Chondrocyte (in vitro differentiated cells): ENCODE data around the gene C1QTNF12. TPM values are rescaled to one million over a fixed set of nuclear protein-coding genes. Genes with fewer than 3 reads are reported as not detected.
A peak's percentile ranks its signal among the peaks of the same experiment; 100 is the strongest.

Experiments used
- DNase-seq: peaks from one replicate; pipeline ENCODE4 v3.0.0; 2021; ENCODE audit warnings: mixed read lengths, low spot score
- H3K27ac Mint-ChIP-seq: one replicate; pipeline ENCODE4 v1.8.0; 2021; ENCODE audit warnings: mild to moderate bottlenecking, moderate library complexity, mixed read lengths; ENCODE audit not compliant: unreplicated experiment
- H3K27me3 Mint-ChIP-seq: 2 replicates; pipeline ENCODE4 v1.8.0; 2021; ENCODE audit warnings: low read depth, mixed read lengths
- H3K36me3 Mint-ChIP-seq: 2 replicates; pipeline ENCODE4 v1.8.0; 2021; ENCODE audit warnings: low read depth, mixed read lengths
- H3K4me1 Mint-ChIP-seq: 2 replicates; pipeline ENCODE4 v1.8.0; 2021; ENCODE audit warnings: low read depth, mild to moderate bottlenecking, mixed read lengths
- H3K4me3 Mint-ChIP-seq: one replicate; pipeline ENCODE4 v1.8.0; 2021; ENCODE audit warnings: mild to moderate bottlenecking, moderate library complexity, mixed read lengths; ENCODE audit not compliant: unreplicated experiment
- H3K9me3 Mint-ChIP-seq: 2 replicates; pipeline ENCODE4 v1.8.0; 2021; ENCODE audit warnings: low read depth, mixed read lengths
- total RNA-seq: library from RNA; stranded (reverse); gene quantifications from 3 replicates; pipeline ENCODE4 v1.2.1, GENCODE V29; 2021
- TF ChIP-seq, protein P1 (sequence below): fragments of 200-600 bp; sonication (generic); IDR thresholded peaks from 2 replicates; pipeline ENCODE4 v1.5.0; 2021; ENCODE audit warnings: antibody characterized with exemption, mild to moderate bottlenecking, moderate library complexity

The C1QTNF12 gene
- total RNA-seq, 1 donor from 2014 or later: 1.3 TPM

DNA sequence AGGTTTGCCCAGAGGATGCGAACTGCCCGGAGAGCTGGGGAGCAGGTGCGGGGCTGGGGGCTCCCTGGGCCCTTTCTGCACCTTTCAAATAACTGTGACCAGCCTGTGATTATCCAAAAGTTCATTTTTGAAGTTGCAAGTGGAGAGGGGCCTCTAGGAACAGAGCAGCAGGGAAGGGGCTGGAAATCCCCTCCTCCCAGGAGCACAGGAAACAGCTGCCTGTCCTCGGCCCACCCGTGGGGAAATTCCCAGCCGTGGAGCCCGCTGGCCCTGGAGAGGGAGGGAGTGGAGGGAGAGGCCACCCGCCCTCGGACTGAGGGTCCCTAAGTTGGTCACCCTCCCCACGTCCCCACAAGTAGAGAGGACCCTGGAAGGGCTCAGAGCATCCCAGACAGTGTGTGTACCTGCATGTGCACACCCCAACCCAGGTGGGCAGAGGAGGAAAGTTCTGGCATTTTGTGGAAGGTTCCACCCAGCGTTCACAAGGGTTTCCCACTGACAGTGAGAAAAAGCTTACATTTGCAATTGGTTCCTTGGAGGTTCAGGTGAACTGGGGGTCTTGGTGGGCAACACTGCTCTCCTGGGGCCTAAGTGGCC, 31.3 kb downstream of the C1QTNF12 start:
- H3K27me3 Mint-ChIP-seq: no peaks in the 10 kb centered on the region
- H3K4me1 Mint-ChIP-seq: no peaks in the 10 kb centered on the region
- no peak for DNase-seq
- no peak overlapping the region for H3K4me3 Mint-ChIP-seq
- no peaks in the 10 kb centered on the region for H3K9me3 Mint-ChIP-seq
- H3K36me3 Mint-ChIP-seq: peaks cover 5% of the 10 kb centered on the region
- TF ChIP-seq, protein P1, sequence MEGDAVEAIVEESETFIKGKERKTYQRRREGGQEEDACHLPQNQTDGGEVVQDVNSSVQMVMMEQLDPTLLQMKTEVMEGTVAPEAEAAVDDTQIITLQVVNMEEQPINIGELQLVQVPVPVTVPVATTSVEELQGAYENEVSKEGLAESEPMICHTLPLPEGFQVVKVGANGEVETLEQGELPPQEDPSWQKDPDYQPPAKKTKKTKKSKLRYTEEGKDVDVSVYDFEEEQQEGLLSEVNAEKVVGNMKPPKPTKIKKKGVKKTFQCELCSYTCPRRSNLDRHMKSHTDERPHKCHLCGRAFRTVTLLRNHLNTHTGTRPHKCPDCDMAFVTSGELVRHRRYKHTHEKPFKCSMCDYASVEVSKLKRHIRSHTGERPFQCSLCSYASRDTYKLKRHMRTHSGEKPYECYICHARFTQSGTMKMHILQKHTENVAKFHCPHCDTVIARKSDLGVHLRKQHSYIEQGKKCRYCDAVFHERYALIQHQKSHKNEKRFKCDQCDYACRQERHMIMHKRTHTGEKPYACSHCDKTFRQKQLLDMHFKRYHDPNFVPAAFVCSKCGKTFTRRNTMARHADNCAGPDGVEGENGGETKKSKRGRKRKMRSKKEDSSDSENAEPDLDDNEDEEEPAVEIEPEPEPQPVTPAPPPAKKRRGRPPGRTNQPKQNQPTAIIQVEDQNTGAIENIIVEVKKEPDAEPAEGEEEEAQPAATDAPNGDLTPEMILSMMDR: no peak
- H3K27ac Mint-ChIP-seq: no peak overlapping the region

DNA sequence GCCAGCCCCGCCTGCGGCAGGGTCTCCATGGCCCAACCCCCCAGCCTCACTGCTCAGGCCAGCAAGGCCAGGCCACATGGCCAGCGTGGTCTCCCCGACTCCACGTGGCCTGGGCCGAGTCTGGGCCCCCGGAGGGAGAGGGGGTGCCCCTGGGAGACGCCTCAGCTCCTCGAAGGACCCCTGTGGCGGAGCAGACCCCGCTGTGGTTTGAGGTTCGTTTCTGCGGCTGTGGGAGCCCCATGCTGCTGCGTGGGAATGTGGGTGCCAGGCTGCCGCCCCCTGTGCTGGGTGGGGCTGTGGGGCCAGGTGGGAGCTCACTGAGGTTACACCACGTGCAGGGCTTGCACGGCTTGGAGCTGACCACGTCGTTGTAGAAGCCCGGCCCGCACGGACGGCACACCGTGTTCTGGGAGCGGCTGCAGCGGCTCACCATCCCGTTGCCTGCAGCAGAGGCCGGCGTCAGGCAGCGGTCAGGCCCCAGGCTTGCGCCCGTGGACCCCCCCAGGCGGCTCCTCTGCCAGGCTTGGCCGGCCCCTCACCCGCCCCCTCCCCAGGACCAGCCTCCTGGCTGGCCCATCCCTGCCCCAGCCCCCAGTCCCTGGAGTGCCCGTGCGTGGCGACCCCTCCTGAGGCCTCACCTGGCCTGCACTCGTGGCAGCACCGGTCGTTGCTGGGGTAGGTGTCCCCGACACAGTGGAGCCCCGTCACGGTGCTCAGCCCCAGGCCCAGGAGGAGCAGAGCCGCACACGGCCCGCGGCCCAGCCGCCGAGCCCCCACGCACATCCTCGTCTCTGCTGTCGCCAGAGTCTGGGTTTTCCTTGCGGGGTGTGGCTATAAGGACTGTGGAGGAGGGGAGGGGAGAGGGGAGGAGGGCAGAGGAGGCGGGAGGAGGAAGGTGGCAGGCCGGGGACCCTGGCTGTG, 32.9 kb downstream of the C1QTNF12 start, which contains the start of gene TNFRSF4:
Gene TNFRSF4 (minus strand): TSS at position 809 of the 921 bp plus-strand sequence. CDS start 26 bp downstream, at position 783.
- H3K27me3 Mint-ChIP-seq: no peaks in the 10 kb centered on the region
- no peak within 1 kb of the TSS for H3K27ac Mint-ChIP-seq
- DNase-seq: peak; percentile 93
- H3K36me3 Mint-ChIP-seq: peaks cover 5% of the 10 kb centered on the region
- H3K4me3 Mint-ChIP-seq: no peak within 1 kb of the TSS
- peaks cover 3% of the 10 kb centered on the region for H3K4me1 Mint-ChIP-seq
- H3K9me3 Mint-ChIP-seq: no peaks in the 10 kb centered on the region
- TF ChIP-seq, protein P1: no peak

DNA sequence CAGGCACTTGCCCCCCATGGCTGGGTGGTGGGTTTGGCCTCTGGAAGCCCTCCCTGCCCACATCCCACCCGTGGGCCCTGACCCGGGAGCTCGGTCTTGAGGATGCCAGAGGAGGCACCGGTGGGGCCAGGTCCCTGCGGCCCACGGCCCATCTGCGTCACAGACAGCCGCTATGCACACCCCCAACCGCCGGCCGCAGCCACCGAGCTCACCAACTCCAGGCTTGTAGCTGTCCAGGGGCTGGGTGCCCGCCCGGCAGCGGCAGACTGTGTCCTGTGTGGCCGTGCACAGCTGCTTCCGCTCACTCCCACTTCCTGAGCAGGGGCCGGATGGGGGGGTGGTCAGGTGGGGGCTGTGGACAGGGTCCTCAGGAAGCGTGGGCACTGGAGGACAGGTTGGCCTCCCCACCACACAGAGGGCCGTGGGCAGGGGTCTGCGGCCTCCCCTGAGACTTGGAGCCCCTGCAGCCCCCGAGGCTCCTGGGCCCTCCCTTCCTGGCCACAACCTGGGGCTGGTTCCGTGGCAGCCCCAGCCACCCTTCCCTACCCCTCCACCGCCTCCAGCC, 33.7 kb downstream of the C1QTNF12 start:
- Mint-ChIP-seq H3K27ac (no peak overlapping the region), H3K4me1 (peaks cover 11% of the 10 kb centered on the region), H3K27me3 (no peaks in the 10 kb centered on the region), H3K36me3 (peaks cover 5% of the 10 kb centered on the region), H3K9me3 (no peaks in the 10 kb centered on the region), H3K4me3 (no peak overlapping the region)
- DNase-seq: peak; percentile 95
- TF ChIP-seq, protein P1: no peak

DNA sequence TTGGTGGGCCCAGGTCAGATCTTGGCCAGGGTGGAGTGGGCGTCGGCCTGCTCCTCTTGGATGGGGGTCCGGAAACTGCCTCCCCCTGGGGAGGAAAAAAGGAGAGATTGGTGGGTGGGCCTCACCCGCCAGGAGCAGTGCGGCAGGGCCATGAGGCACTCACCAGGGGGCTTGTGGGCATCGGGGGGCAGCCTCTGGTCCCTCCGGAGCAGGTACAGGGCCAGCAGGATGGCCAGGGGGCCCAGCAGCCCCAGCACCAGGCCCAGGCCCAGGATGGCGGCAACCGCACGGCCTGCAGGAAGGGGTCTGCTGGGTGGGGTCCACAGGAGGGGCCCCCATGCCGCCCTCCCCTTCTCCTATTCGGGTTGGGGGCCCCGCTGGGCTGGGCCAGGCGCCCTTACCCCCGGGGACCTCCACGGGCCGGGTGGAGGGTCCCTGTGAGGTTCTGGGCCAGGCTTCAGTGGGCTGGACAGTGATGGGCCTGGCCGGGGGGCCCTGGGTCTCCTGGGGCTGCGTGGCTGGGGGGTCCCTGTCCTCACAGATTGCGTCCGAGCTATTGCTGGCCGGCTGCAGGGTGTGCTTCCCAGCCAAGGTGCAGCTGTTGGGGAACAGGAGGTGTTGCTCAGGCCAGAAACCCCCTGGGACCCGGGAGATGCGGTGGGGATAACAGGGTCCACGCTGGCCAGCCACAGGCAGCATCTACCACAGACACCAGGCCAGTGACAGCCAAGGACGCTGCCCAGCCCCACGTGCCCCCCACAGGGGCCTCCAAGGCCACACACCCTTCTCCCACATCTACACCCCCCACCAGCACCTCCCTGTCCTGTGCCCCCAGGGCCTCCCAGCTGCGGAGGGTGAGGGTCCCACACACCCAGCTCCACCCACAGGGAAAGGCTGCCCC, 34.7 kb downstream of the C1QTNF12 start:
- Mint-ChIP-seq H3K36me3 (peaks cover 5% of the 10 kb centered on the region), H3K27ac (no peak overlapping the region), H3K4me3 (no peak overlapping the region), H3K9me3 (no peaks in the 10 kb centered on the region), H3K4me1 (peaks cover 12% of the 10 kb centered on the region), H3K27me3 (no peaks in the 10 kb centered on the region)
- TF ChIP-seq, protein P1: no peak
- DNase-seq: peak; percentile 82
